ENCODE results near the gene LDLR.
"Not testable (repeated sequence)": the region's sequence is repeated elsewhere in the genome, so short reads cannot be mapped to it uniquely, and the experiment has no call there.

The LDLR gene

GRCh38 chr19:11070123-11070522 is 19.1 kb upstream of the LDLR start:
- DNase-seq (ENCODE audit: low spot score) = no peak

- DNase-seq (ENCODE audit: low spot score) = no peak
Observed at GRCh38 chr19:11073568-11073967, 15.7 kb upstream of the LDLR start.

- DNase-seq (ENCODE audit: low spot score) = not testable (repeated sequence)
Observed at GRCh38 chr19:11076792-11077191, 12.5 kb upstream of the LDLR start.

- DNase-seq (ENCODE audit: low spot score) = no peak
Observed at GRCh38 chr19:11078893-11079292, 10.4 kb upstream of the LDLR start.

GRCh38 chr19:11079999-11080398 is 9.3 kb upstream of the LDLR start:
- no peak for DNase-seq (ENCODE audit: low spot score)

GRCh38 chr19:11087870-11088505 is 1.3 kb upstream of the LDLR start:
- DNase-seq (ENCODE audit: low spot score) = no peak

- peak; percentile 75 for DNase-seq (ENCODE audit: low spot score)
Observed at GRCh38 chr19:11088506-11089253, 583 bp upstream of the LDLR start.

- DNase-seq (ENCODE audit: low spot score) = not testable (repeated sequence)
Observed at GRCh38 chr19:11090014-11090263, 676 bp downstream of the LDLR start.

GRCh38 chr19:11090264-11090996 is 1.2 kb downstream of the LDLR start:
- DNase-seq (ENCODE audit: low spot score) = peak; percentile 96

GRCh38 chr19:11090997-11091702 is 1.9 kb downstream of the LDLR start:
- peak; percentile 36 for DNase-seq (ENCODE audit: low spot score)

- DNase-seq (ENCODE audit: low spot score) = peak; percentile 74
Observed at GRCh38 chr19:11091703-11092153, 2.5 kb downstream of the LDLR start.

GRCh38 chr19:11092181-11092538 is 2.9 kb downstream of the LDLR start:
- peak; percentile 59 for DNase-seq (ENCODE audit: low spot score)

GRCh38 chr19:11093689-11094238 is 4.5 kb downstream of the LDLR start:
- DNase-seq (ENCODE audit: low spot score) = no peak

- no peak for DNase-seq (ENCODE audit: low spot score)
Observed at GRCh38 chr19:11094520-11094894, 5.2 kb downstream of the LDLR start.

- DNase-seq (ENCODE audit: low spot score) = no peak
Observed at GRCh38 chr19:11096210-11096841, 7.1 kb downstream of the LDLR start.

- DNase-seq (ENCODE audit: low spot score) = not testable (repeated sequence)
Observed at GRCh38 chr19:11097367-11097766, 8.1 kb downstream of the LDLR start.

- DNase-seq (ENCODE audit: low spot score) = no peak
Observed at GRCh38 chr19:11098327-11098726, 9.1 kb downstream of the LDLR start.

GRCh38 chr19:11098861-11099260 is 9.6 kb downstream of the LDLR start:
- no peak for DNase-seq (ENCODE audit: low spot score)

- DNase-seq (ENCODE audit: low spot score) = no peak
Observed at GRCh38 chr19:11100049-11100448, 10.8 kb downstream of the LDLR start.

GRCh38 chr19:11101057-11101456 is 11.8 kb downstream of the LDLR start:
- DNase-seq (ENCODE audit: low spot score) = no peak

- no peak for DNase-seq (ENCODE audit: low spot score)
Observed at GRCh38 chr19:11102944-11103343, 13.7 kb downstream of the LDLR start.

GRCh38 chr19:11103667-11104066 is 14.4 kb downstream of the LDLR start:
- DNase-seq (ENCODE audit: low spot score) = not testable (repeated sequence)
